ENCODE data around the gene SFN.
"Not testable (repeated sequence)": the region's sequence is repeated elsewhere in the genome, so short reads cannot be mapped to it uniquely, and the experiment has no call there.

SFN gene

GRCh38 chr1:26839779-26840178, 23.2 kb upstream of the SFN start:
- DNase-seq: no peak

GRCh38 chr1:26844424-26845196, 18.3 kb upstream of the SFN start:
- no peak for DNase-seq

- not testable (repeated sequence) for DNase-seq
These were observed 15.1 kb upstream of the SFN start for GRCh38 chr1:26847826-26848225.

GRCh38 chr1:26848499-26848898, 14.4 kb upstream of the SFN start:
- no peak for DNase-seq

GRCh38 chr1:26848941-26849774, 13.8 kb upstream of the SFN start:
- no peak for DNase-seq

- no peak for DNase-seq
These were observed 11.8 kb upstream of the SFN start for GRCh38 chr1:26851106-26851684.

- no peak for DNase-seq
These were observed 10.2 kb upstream of the SFN start for GRCh38 chr1:26852701-26853100.

GRCh38 chr1:26853156-26853555, 9.8 kb upstream of the SFN start:
- DNase-seq: peak; percentile 81

GRCh38 chr1:26853600-26853999, 9.3 kb upstream of the SFN start:
- DNase-seq: no peak

- no peak for DNase-seq
These were observed 8.0 kb upstream of the SFN start for GRCh38 chr1:26854906-26855305.

- no peak for DNase-seq
These were observed 7.3 kb upstream of the SFN start for GRCh38 chr1:26855636-26856035.

GRCh38 chr1:26856181-26856580, 6.8 kb upstream of the SFN start:
- DNase-seq: no peak

GRCh38 chr1:26856604-26857469, 6.1 kb upstream of the SFN start:
- no peak for DNase-seq

GRCh38 chr1:26857473-26858060, 5.4 kb upstream of the SFN start:
- no peak for DNase-seq

GRCh38 chr1:26858160-26858559, 4.8 kb upstream of the SFN start:
- DNase-seq: no peak

- DNase-seq: no peak
These were observed 3.9 kb upstream of the SFN start for GRCh38 chr1:26858891-26859640.

- DNase-seq: no peak
These were observed 1.7 kb upstream of the SFN start for GRCh38 chr1:26861286-26861701.

- no peak for DNase-seq
These were observed 1.0 kb upstream of the SFN start for GRCh38 chr1:26861889-26862378.

GRCh38 chr1:26863685-26864077, 732 bp downstream of the SFN start:
- DNase-seq: no peak

GRCh38 chr1:26864610-26865480, 1.9 kb downstream of the SFN start:
- DNase-seq: peak; percentile 92

All from stimulated activated CD4-positive, alpha-beta T cell treated with anti-CD3 and anti-CD28 coated beads, Interleukin-12 subunit alpha, Interleukin-12 subunit beta, amount 100 ng/mL, for 4 hours (primary cell).